ENCODE results near the gene CHCT1. TPM values are rescaled to one million over a fixed set of nuclear protein-coding genes. Genes with fewer than 3 reads are reported as not detected.

The CHCT1 gene
- total RNA-seq, 1 experiment from 2014 or later: not detected

DNA sequence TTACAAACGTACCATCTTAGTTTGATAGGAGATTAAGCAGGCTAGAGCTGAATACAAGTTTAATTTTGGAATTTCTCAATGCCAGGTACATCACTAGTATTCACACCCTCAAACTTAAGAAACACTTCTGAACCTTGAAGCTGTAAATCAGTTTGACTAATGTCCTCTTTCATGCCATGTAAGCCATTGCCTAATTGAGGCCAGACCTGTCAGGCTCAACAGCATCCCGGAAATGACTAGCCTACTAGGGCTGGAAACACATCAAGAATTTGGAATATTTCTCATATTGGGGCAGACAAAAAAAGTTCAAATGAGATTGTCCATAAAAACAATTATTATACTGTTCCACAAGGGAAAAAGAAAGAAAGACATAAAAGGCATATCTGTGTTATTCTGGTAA, 32.1 kb upstream of the CHCT1 start:
- Mint-ChIP-seq H3K27ac (ENCODE audit: unreplicated experiment) (peak overlapping the region; percentile 94), H3K4me1 (ENCODE audit: low read depth, unreplicated experiment) (peaks cover 27% of the 10 kb centered on the region), H3K27me3 (ENCODE audit: insufficient read depth, unreplicated experiment) (no peaks in the 10 kb centered on the region), H3K36me3 (ENCODE audit: insufficient read depth, unreplicated experiment) (peaks cover 19% of the 10 kb centered on the region), H3K4me3 (ENCODE audit: unreplicated experiment) (peak overlapping the region; percentile 92), H3K9me3 (ENCODE audit: unreplicated experiment) (no peaks in the 10 kb centered on the region)
- Histone ChIP-seq H3K9me3 (no peaks in the 10 kb centered on the region), H3K27me3 (replicated peaks; ENCODE audit: control insufficient read depth, insufficient read depth, low read length) (no peaks in the 10 kb centered on the region), H3K4me1 (peaks cover 8% of the 10 kb centered on the region; the same call in 1 of the 2 replicates), H3K36me3 (ENCODE audit: control insufficient read depth, insufficient read depth, low read length) (no peaks in the 10 kb centered on the region), H3K4me3 (ENCODE audit: low read depth, low read length) (peak overlapping the region; percentile 89)
- TF ChIP-seq, protein P1, sequence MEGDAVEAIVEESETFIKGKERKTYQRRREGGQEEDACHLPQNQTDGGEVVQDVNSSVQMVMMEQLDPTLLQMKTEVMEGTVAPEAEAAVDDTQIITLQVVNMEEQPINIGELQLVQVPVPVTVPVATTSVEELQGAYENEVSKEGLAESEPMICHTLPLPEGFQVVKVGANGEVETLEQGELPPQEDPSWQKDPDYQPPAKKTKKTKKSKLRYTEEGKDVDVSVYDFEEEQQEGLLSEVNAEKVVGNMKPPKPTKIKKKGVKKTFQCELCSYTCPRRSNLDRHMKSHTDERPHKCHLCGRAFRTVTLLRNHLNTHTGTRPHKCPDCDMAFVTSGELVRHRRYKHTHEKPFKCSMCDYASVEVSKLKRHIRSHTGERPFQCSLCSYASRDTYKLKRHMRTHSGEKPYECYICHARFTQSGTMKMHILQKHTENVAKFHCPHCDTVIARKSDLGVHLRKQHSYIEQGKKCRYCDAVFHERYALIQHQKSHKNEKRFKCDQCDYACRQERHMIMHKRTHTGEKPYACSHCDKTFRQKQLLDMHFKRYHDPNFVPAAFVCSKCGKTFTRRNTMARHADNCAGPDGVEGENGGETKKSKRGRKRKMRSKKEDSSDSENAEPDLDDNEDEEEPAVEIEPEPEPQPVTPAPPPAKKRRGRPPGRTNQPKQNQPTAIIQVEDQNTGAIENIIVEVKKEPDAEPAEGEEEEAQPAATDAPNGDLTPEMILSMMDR (IDR thresholded peaks at IDR 0.05; ENCODE audit: insufficient read depth in 1 of 2, low read depth in 1 of 2, low read length in 1 of 2, severe bottlenecking in 1 of 2, unreplicated experiment in 1 of 2): no peak
- BruUV-seq (replicated peaks): TSS peak; percentile 33
- DNase-seq: no peak
- ChIA-PET CTCF (no interaction called here), POLR2A (no interaction called here)
- intact Hi-C loops (cut with micrococcal nuclease; ENCODE audit: unreplicated experiment): loop anchor here (5.0 to 10.0 kb wide), 2 partner anchors 65 to 158 kb away; no protein-coding TSS in a partner anchor

DNA sequence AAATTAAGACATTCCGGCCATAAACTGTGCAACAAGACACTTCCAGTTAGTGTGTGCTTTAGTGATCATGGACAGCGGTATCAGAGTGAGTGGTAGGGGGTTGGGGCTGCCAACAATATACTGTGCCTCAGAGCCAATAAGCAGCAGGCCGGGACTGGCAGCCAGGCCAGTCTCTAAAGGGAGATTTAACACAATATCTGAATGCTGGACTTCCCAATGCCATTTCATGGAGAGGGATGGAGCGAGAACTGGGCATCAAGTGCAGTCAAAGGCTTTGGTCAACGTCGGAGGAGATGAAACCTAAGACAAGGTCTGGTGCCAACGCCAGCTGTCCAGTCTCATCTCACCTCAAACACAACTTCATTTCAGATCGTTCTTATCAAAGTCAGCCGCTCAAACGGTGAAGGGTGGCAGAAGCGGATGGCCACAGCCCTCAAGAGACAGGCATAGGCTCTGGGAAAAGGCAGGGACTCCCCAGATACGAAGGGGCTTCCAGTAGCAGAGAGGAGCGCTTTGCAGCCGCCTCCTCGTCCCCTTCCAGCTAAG, 31.3 kb upstream of the CHCT1 start:
- peak overlapping the region; percentile 89 for H3K4me3 ChIP-seq (ENCODE audit: low read depth, low read length)
- peak in 1 of 2 experiments; percentile 24 for DNase-seq
- Mint-ChIP-seq H3K27ac (ENCODE audit: unreplicated experiment) (peak overlapping the region; percentile 94), H3K27me3 (ENCODE audit: insufficient read depth, unreplicated experiment) (no peaks in the 10 kb centered on the region), H3K4me1 (ENCODE audit: low read depth, unreplicated experiment) (peaks cover 22% of the 10 kb centered on the region), H3K9me3 (ENCODE audit: unreplicated experiment) (no peaks in the 10 kb centered on the region), H3K4me3 (ENCODE audit: unreplicated experiment) (peak overlapping the region; percentile 92), H3K36me3 (ENCODE audit: insufficient read depth, unreplicated experiment) (peaks cover 19% of the 10 kb centered on the region)
- peaks cover 8% of the 10 kb centered on the region; the same call in 1 of the 2 replicates for H3K4me1 ChIP-seq
- H3K9me3 ChIP-seq: no peaks in the 10 kb centered on the region
- POLR2A ChIA-PET: interaction anchor here (1.1 to 1.6 kb wide), 2 partner anchors 35 to 249 kb away, joined by 4 to 13 read pairs; no protein-coding TSS in a partner anchor
- intact Hi-C loops (cut with micrococcal nuclease; ENCODE audit: unreplicated experiment): loop anchor here (5.0 to 10.0 kb wide), 2 partner anchors 66 to 159 kb away; no protein-coding TSS in a partner anchor
- H3K36me3 ChIP-seq (ENCODE audit: control insufficient read depth, insufficient read depth, low read length): no peaks in the 10 kb centered on the region
- H3K27me3 ChIP-seq (replicated peaks; ENCODE audit: control insufficient read depth, insufficient read depth, low read length): no peaks in the 10 kb centered on the region
- TF ChIP-seq, protein P1 (IDR thresholded peaks at IDR 0.05; ENCODE audit: insufficient read depth in 1 of 2, low read depth in 1 of 2, low read length in 1 of 2, severe bottlenecking in 1 of 2, unreplicated experiment in 1 of 2): no peak
- CTCF ChIA-PET: interaction anchor here (1.7 kb wide), 1 partner anchor 160 kb away, joined by 5 read pairs; no protein-coding TSS in a partner anchor
- no TSS peak for BruUV-seq (replicated peaks)

DNA sequence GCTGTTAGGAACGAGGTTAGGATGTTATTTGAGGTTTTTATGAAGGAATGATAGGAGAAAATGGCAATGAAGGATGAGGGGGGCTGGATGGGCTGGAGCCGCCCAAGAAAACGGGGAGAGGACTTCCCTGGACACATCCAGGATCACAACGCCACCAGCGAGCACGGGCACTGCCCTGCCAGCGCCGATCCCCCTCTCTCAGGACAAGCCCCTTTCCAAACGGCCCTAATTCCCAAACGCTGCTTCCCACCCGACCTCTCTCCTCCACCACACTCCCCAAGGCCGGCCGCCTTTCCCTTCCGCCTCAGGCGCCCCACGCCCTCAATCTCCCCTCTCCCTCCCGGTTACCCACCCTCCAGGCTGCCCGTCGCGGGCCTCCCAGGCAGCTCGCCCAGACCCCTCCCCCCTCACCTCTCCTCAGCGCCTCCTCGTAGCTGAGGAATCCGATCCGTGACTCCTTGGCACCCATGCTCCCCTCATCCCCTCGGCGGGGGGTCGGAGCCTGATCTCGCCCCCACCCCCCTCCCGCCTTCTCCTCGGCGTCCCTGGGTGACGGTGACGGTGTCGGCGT, 30.7 kb upstream of the CHCT1 start:
- Histone ChIP-seq H3K9me3 (no peaks in the 10 kb centered on the region), H3K27me3 (replicated peaks; ENCODE audit: control insufficient read depth, insufficient read depth, low read length) (no peaks in the 10 kb centered on the region), H3K4me3 (ENCODE audit: low read depth, low read length) (peak overlapping the region; percentile 89), H3K36me3 (ENCODE audit: control insufficient read depth, insufficient read depth, low read length) (no peaks in the 10 kb centered on the region), H3K4me1 (peaks cover 8% of the 10 kb centered on the region; the same call in 1 of the 2 replicates)
- no TSS peak for BruUV-seq (replicated peaks)
- TF ChIP-seq, protein P1 (IDR thresholded peaks at IDR 0.05; ENCODE audit: insufficient read depth in 1 of 2, low read depth in 1 of 2, low read length in 1 of 2, severe bottlenecking in 1 of 2, unreplicated experiment in 1 of 2): no peak
- ChIA-PET POLR2A (interaction anchor here (0.5 to 1.6 kb wide), 11 partner anchors 13 to 1099 kb away, joined by 3 to 13 read pairs (median 5); partner anchors contain the start of genes APPBP2 and PPM1D), CTCF (interaction anchor here (0.6 to 1.7 kb wide), 5 partner anchors 8 to 431 kb away, joined by 3 to 10 read pairs (median 10); no protein-coding TSS in a partner anchor)
- intact Hi-C loops (cut with micrococcal nuclease; ENCODE audit: unreplicated experiment): loop anchor here (1.0 to 10.0 kb wide), 4 partner anchors 35 to 159 kb away; no protein-coding TSS in a partner anchor
- Mint-ChIP-seq H3K4me1 (ENCODE audit: low read depth, unreplicated experiment) (peaks cover 16% of the 10 kb centered on the region), H3K27me3 (ENCODE audit: insufficient read depth, unreplicated experiment) (no peaks in the 10 kb centered on the region), H3K4me3 (ENCODE audit: unreplicated experiment) (peak overlapping the region; percentile 92), H3K9me3 (ENCODE audit: unreplicated experiment) (no peaks in the 10 kb centered on the region), H3K27ac (ENCODE audit: unreplicated experiment) (peak overlapping the region; percentile 94), H3K36me3 (ENCODE audit: insufficient read depth, unreplicated experiment) (peaks cover 19% of the 10 kb centered on the region)
- DNase-seq: peak in 1 of 2 experiments; percentile 88

Data from Caco-2 (cell line).